Right atrium auricular region (tissue), 2 donors: ENCODE data around the gene WSB1. TPM values are rescaled to one million over a fixed set of nuclear protein-coding genes. Genes with fewer than 3 reads are reported as not detected.

ENCODE experiments used
- microRNA-seq, 2 donors: library from miRNA; unstranded; fragments of <30 nt; microRNA quantifications; one replicate each; pipeline ENCODE4, GENCODE V29; 2016 to 2017; ENCODE audit warnings: borderline number of aligned reads in 2 of 2, borderline replicate concordance in 1 of 2
- total RNA-seq, 2 donors: library from RNA; depleted of rRNA; stranded (reverse); fragments of >200 nt; gene quantifications; one replicate each; pipeline ENCODE4 v1.1.0, GENCODE V29; 2016

The WSB1 gene
- total RNA-seq, 2 donors from 2014 or later = 38.0 to 44.7 TPM

Small RNAs within 50 kb of the gene (microRNA-seq; reads per million reads assigned to microRNA genes)
- gene MIR4522 = 0 reads per million in 2 donors

Other genes starting within 250 kb of the WSB1 start
- gene KSR1, start 162.3 kb downstream of the WSB1 start, total RNA-seq = 10 to 100 TPM in 1 of 2 donors, 1 to 10 TPM in 1; 7.9 to 10.2 TPM